DND-41 (cell line): ENCODE data around the gene EPHB6.

Source experiments
- CTCF ChIP-seq: IDR thresholded peaks from 2 replicates; pipeline ENCODE4 v1.5.1; 2012; ENCODE audit warnings: borderline replicate concordance, low read length, moderate library complexity, mild to moderate bottlenecking; ENCODE audit not compliant: poor library complexity, severe bottlenecking; ENCODE audit errors: extremely low read depth
- EZH2 ChIP-seq: IDR thresholded peaks from 3 replicates; pipeline ENCODE4 v1.6.1; 2012; ENCODE audit warnings: borderline replicate concordance, low read depth, mild to moderate bottlenecking, moderate library complexity, low read length, inconsistent platforms; ENCODE audit not compliant: severe bottlenecking

GRCh38 chr7:142906643-142907042 is 51.8 kb downstream of the EPHB6 start:
- TF ChIP-seq CTCF (no peak), EZH2 (no peak)
